HS-5 (cell line): Measurements from ENCODE around the gene GRB7.
"Not testable (repeated sequence)": the region's sequence is repeated elsewhere in the genome, so short reads cannot be mapped to it uniquely, and the experiment has no call there.

ENCODE experiments used
- DNase-seq: peaks from one replicate; pipeline ENCODE4 v3.0.0-alpha.2; 2012; ENCODE audit warnings: low read depth

The GRB7 gene

GRCh38 chr17:39736319-39737165 lies 1.2 kb upstream of the GRB7 start:
- no peak for DNase-seq

- no peak for DNase-seq
Measured at GRCh38 chr17:39737206-39737759, 455 bp upstream of the GRB7 start.

- no peak for DNase-seq
Measured at GRCh38 chr17:39738568-39738901, 797 bp downstream of the GRB7 start.

GRCh38 chr17:39738983-39739884 lies 1.5 kb downstream of the GRB7 start:
- no peak for DNase-seq

GRCh38 chr17:39739885-39740356 lies 2.2 kb downstream of the GRB7 start:
- DNase-seq: no peak

- no peak for DNase-seq
Measured at GRCh38 chr17:39740357-39741111, 2.8 kb downstream of the GRB7 start.

GRCh38 chr17:39742126-39742855 lies 4.6 kb downstream of the GRB7 start:
- no peak for DNase-seq

GRCh38 chr17:39742856-39743436 lies 5.2 kb downstream of the GRB7 start:
- no peak for DNase-seq

- no peak for DNase-seq
Measured at GRCh38 chr17:39744075-39744835, 6.5 kb downstream of the GRB7 start.

GRCh38 chr17:39744836-39745215 lies 7.1 kb downstream of the GRB7 start:
- no peak for DNase-seq

GRCh38 chr17:39745335-39746144 lies 7.8 kb downstream of the GRB7 start:
- DNase-seq: no peak

- DNase-seq: no peak
Measured at GRCh38 chr17:39746145-39746461, 8.4 kb downstream of the GRB7 start.

- no peak for DNase-seq
Measured at GRCh38 chr17:39747745-39748144, 10.0 kb downstream of the GRB7 start.

GRCh38 chr17:39748444-39749034 lies 10.8 kb downstream of the GRB7 start:
- not testable (repeated sequence) for DNase-seq

- no peak for DNase-seq
Measured at GRCh38 chr17:39750131-39751015, 12.6 kb downstream of the GRB7 start.

GRCh38 chr17:39751016-39751543 lies 13.3 kb downstream of the GRB7 start:
- no peak for DNase-seq

GRCh38 chr17:39751637-39752036 lies 13.9 kb downstream of the GRB7 start:
- DNase-seq: no peak
